ENCODE measurements around the gene CHAT. TPM values are rescaled to one million over a fixed set of nuclear protein-coding genes. Genes with fewer than 3 reads are reported as not detected.

Gene CHAT
- total and polyA plus RNA-seq, 3 donors from 2014 or later, result 0.75 to 1.7 (median 0.93) TPM

DNA sequence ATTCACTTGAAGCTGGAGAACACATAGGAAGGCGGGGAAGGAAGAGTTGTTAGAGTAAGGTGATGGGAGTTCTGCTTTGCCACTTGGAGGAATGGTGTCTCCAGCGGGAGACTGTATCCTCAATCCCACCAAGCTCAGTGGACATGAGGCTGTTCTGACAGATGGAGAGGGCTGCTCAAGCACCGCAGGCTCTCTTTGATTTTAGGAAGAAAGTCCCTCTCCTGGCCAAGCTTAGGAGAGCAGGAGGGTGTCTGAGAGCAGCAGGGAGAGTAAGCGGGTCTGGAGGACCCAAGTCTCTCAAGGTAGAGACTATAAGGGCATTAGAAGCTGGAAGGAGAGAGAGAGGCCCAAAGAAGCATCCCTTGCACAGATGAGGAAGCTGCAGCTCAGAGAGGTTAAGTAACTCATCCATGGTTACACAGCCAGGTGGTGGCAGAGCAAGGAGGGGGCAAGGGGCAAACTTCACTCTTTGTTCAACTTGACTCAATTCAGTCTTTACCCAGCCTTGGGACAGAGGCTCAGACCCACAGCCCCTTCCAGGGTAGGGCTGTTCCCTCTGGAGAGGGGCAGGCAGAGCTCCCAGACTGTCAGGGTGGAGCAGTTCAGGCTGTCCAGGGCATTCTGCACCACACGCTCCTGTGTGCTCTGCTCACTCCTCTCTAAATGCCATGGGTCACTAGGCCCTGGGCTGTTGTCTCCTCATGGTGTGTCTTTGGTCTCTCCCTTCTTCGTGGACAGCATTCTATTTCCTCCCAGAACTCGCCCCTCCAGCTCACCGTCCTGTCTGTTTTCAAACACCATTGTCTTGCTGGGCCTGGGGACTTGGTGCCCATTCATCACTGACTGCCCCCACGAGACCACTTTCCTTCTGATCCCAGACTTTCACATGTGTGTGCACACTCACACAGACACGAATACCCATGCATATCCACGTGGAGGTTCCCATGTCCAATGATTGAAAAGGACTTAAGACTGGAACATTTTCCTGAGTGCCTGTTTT, 8.9 kb downstream of the CHAT start:
- H3K9me3 ChIP-seq, result no peaks in the 10 kb centered on the region
- H3K4me1 ChIP-seq, result no peaks in the 10 kb centered on the region
- TF ChIP-seq, protein P1, sequence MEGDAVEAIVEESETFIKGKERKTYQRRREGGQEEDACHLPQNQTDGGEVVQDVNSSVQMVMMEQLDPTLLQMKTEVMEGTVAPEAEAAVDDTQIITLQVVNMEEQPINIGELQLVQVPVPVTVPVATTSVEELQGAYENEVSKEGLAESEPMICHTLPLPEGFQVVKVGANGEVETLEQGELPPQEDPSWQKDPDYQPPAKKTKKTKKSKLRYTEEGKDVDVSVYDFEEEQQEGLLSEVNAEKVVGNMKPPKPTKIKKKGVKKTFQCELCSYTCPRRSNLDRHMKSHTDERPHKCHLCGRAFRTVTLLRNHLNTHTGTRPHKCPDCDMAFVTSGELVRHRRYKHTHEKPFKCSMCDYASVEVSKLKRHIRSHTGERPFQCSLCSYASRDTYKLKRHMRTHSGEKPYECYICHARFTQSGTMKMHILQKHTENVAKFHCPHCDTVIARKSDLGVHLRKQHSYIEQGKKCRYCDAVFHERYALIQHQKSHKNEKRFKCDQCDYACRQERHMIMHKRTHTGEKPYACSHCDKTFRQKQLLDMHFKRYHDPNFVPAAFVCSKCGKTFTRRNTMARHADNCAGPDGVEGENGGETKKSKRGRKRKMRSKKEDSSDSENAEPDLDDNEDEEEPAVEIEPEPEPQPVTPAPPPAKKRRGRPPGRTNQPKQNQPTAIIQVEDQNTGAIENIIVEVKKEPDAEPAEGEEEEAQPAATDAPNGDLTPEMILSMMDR (IDR thresholded peaks at IDR 0.05), result no peak
- TF ChIP-seq POLR2A (IDR thresholded peaks at IDR 0.05), result no peak
- H3K27me3 ChIP-seq, result no peaks in the 10 kb centered on the region
- intact Hi-C loops (cut with DNase I; ENCODE audit: low total_unique reads), result no loop called here
- H3K36me3 ChIP-seq (ENCODE audit: low read depth, missing control alignments), result no peaks in the 10 kb centered on the region
- H3K4me3 ChIP-seq, result no peak overlapping the region
- DNase-seq, result no peak
- WGBS, 2 donors, result 75 to 81% methylated on average over 11 of the region's 11 CpGs
- no peak overlapping the region for H3K27ac ChIP-seq

DNA sequence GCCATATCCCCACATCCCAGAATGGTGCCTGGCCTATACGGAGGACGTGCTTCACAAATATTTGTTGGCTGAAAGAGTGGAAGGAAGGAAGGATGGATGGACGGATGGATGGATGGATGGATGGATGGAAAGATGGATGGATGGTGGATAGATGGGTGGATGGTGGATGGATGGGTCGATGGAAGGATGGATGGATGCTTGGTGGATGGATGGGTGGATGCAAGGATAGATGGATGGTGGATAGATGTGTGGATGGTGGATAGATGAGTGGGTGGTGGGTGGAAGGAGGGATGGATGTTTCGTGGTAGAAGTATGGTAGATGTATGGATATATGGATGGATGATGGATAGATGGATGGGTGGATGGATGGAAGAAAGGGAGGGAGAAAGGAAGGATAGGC, 10.8 kb downstream of the CHAT start:
- H3K27me3 ChIP-seq, result no peaks in the 10 kb centered on the region
- intact Hi-C loops (cut with DNase I; ENCODE audit: low total_unique reads), result no loop called here
- WGBS, 2 donors, result 67 to 68% methylated on average over 5 of the region's 5 CpGs

GRCh38 chr10:49625411-49625810, 11.6 kb downstream of the CHAT start:
- no peak overlapping the region for H3K4me3 ChIP-seq
- DNase-seq, result no peak
- no peaks in the 10 kb centered on the region for H3K4me1 ChIP-seq
- no peaks in the 10 kb centered on the region for H3K27me3 ChIP-seq
- WGBS, 2 donors, result 78 to 89% methylated on average over 10 of the region's 10 CpGs
- TF ChIP-seq, protein P1 (IDR thresholded peaks at IDR 0.05), result no peak
- no peak for TF ChIP-seq POLR2A (IDR thresholded peaks at IDR 0.05)
- H3K36me3 ChIP-seq (ENCODE audit: low read depth, missing control alignments), result no peaks in the 10 kb centered on the region
- H3K9me3 ChIP-seq, result no peaks in the 10 kb centered on the region
- no peak overlapping the region for H3K27ac ChIP-seq
- intact Hi-C loops (cut with DNase I; ENCODE audit: low total_unique reads), result no loop called here

More for the DNA sequence above, 10.8 kb downstream of the CHAT start:
- Histone ChIP-seq H3K4me3 (no peak overlapping the region), H3K9me3 (no peaks in the 10 kb centered on the region), H3K27ac (no peak overlapping the region), H3K4me1 (no peaks in the 10 kb centered on the region), H3K36me3 (ENCODE audit: low read depth, missing control alignments) (no peaks in the 10 kb centered on the region)
- TF ChIP-seq, protein P1 (IDR thresholded peaks at IDR 0.05), result no peak
- no peak for TF ChIP-seq POLR2A (IDR thresholded peaks at IDR 0.05)
- DNase-seq, result no peak

- no peaks in the 10 kb centered on the region for H3K9me3 ChIP-seq
- intact Hi-C loops (cut with DNase I; ENCODE audit: low total_unique reads), result no loop called here
- TF ChIP-seq POLR2A (IDR thresholded peaks at IDR 0.05), result no peak
- TF ChIP-seq, protein P1 (IDR thresholded peaks at IDR 0.05), result no peak
- no peak for DNase-seq
- WGBS, 2 donors, result 94% methylated on average over 7 of the region's 7 CpGs
- H3K27me3 ChIP-seq, result no peaks in the 10 kb centered on the region
- no peak overlapping the region for H3K4me3 ChIP-seq
- H3K27ac ChIP-seq, result no peak overlapping the region
- H3K36me3 ChIP-seq (ENCODE audit: low read depth, missing control alignments), result no peaks in the 10 kb centered on the region
- H3K4me1 ChIP-seq, result no peaks in the 10 kb centered on the region
Observed at GRCh38 chr10:49627038-49627437, 13.2 kb downstream of the CHAT start.
